CMK (cell line): ENCODE data around the gene SBK2.
"Not testable (repeated sequence)": the region's sequence is repeated elsewhere in the genome, so short reads cannot be mapped to it uniquely, and the experiment has no call there.

Experiments used
- DNase-seq: peaks from one replicate; pipeline ENCODE4 v3.0.0-alpha.2; 2010; ENCODE audit warnings: low read depth

The SBK2 gene

GRCh38 chr19:55535173-55535964 lies 1.6 kb downstream of the SBK2 start:
- no peak for DNase-seq

DNA sequence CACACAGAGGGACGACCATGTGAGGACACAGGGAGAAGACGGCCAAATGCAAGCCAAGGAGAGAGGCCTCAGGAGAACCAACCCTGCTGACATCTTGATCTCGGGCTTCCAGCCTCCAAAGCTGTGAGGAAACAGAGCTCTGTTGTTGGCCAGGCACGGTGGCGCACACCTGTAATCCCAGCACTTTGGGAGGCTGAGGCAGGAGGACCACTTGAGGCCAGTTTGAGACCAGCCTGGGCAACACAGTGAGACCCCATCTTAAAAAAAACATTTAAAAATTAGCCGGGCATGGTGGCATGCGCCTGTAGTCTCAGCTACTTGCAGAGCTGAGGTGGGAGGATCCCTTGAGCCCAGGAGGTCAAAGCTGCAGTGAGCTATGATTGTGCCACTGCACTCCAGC lies 2.7 kb downstream of the SBK2 start:
- not testable (repeated sequence) for DNase-seq

DNA sequence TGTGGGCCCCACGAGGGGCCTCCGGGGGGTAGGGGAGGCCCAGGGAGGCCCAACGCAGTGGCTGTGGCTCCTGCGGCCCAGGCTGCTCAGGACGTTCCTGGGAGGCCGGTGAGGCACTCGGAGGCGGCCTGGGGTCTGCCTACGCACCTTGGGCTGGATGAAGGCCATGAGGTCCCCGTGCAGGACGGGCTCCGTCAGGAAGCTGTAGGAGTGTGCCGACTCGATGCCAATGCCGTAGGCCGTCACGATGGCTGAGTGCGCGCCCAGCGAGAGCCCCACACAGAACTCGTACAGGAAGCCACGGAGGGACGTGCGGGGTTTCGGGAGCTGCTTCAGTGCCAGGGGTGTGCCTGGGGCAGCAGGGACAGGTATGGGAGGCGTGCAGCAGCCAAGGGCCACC lies 5.9 kb downstream of the SBK2 start:
- no peak for DNase-seq

GRCh38 chr19:55529636-55530234 lies 7.2 kb downstream of the SBK2 start:
- DNase-seq = no peak

- DNase-seq = no peak
These were observed 8.7 kb downstream of the SBK2 start for GRCh38 chr19:55528030-55528803.

- no peak for DNase-seq
These were observed 9.5 kb downstream of the SBK2 start for GRCh38 chr19:55527197-55528029.

DNA sequence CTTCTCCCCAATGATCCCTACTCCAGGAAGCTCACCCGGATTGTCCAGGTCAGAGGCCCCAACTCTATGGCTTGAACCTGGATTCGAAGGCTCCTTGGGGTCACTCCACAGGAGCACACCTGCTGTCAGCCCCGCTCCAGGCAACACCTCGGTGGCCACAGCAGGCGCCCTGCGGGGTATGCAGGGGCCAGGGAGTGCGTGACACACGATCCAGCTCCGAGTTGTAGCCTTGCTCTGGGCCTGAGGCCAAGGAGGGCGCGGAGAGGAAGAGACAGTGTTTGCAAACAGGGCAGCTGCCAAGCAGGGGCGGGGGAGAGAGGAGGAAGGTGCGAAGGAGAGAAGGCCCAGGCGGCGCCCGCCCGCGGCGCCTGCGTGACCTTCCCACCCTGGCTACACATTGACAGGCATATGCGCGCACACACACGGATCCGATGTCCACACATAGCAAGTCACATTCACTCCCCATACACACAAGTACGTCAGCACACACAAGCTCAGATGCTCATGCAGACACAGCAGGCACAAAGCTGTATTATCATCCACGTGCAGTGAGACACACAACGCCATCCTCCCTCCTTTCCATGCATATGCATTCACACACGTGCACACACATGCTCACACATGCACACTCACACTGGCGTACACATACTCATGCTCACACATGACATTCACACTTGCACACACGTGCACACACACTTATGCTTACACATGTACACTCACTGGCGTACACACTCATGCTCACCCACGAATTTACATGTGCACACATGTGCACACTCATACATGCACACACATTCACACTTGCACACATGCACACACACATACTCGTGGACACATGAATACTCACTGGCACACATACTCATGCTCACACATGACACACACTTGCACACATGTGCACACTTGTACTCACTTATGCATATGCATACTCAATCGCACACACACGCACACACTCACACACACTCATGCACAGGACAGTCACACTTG lies 10.4 kb downstream of the SBK2 start:
- DNase-seq = no peak

DNA sequence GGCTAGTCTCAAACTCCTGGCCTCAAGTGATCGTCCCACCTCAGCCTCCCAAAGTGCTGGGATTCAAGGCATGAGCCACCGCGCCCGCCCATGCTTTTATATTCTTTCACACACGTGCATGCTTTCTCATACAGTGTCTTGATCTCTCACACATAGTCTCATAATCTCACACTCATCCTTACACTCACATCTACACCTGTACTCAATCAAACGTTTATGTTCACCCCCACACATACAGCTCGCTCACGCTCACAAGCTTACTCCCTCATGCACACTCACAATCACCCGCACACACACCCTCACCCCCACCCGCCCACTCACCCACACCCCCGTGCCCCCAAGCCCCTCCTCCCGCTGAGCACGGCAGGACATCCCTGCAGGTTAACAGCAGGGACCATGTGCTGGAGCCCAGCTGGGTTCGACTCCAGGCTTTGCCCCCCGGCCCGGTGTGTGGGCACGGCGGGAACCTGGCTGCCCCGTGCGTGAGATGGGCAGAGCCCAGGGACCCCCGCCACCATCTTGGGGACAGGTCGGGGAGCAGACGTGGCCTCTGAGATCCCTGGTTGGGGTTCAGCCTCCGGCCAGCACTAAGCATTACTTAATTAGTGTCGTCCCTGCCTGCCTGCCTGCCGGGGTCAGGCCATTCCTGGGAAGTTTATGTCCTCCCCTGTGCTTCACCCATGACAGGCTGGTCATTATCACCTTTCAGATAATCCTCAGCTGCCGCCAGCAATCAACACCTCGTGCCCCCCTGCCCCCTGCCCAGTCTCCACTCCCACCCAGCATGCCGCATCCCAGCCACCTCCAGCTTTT lies 11.4 kb downstream of the SBK2 start:
- DNase-seq = no peak

GRCh38 chr19:55520691-55521292 lies 16.1 kb downstream of the SBK2 start:
- no peak for DNase-seq

- no peak for DNase-seq
These were observed 17.3 kb downstream of the SBK2 start for GRCh38 chr19:55519451-55520311.

DNA sequence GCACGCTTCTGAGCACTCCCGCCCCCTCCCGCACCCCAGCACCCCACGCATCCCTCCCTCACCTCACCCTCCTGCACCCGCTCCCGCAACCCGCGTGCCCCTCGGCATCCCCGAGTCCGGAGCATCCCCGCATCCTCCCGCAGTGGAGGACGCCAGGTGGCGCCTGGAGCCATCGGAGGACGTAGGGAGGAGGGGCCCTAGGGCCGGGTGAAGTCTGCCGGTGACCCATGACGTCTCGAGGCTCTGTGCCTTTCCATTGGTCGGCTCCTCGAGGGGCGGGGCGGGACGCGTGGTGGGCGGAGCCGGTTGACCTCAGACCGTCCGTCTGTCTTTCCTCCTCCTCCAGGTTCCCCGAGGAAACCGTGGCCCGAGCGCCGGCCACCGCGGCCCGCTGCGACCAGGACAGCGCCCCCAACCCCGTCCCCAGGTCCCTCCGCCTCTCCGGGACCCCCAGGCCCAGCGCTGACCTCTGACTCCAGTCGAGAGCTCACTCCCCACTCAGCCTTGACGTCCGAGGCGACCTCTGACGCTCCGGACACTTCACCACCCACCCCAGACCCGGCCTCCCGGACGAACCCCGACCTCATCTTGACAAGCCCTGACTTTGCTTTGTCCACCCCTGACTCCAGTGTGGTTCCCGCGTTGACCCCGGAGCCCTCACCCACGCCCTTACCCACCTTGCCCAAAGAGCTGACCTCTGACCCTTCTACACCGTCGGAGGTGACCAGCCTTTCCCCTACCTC lies 19.9 kb downstream of the SBK2 start:
- DNase-seq = peak; percentile 88

GRCh38 chr19:55508120-55508519 lies 28.8 kb downstream of the SBK2 start:
- DNase-seq = no peak

- no peak for DNase-seq
These were observed 32.0 kb downstream of the SBK2 start for GRCh38 chr19:55504981-55505380.

- no peak for DNase-seq
These were observed 32.7 kb downstream of the SBK2 start for GRCh38 chr19:55504252-55504603.

- DNase-seq = peak; percentile 85
These were observed 33.3 kb downstream of the SBK2 start for GRCh38 chr19:55503502-55504251.

GRCh38 chr19:55503157-55503501 lies 33.8 kb downstream of the SBK2 start:
- no peak for DNase-seq

DNA sequence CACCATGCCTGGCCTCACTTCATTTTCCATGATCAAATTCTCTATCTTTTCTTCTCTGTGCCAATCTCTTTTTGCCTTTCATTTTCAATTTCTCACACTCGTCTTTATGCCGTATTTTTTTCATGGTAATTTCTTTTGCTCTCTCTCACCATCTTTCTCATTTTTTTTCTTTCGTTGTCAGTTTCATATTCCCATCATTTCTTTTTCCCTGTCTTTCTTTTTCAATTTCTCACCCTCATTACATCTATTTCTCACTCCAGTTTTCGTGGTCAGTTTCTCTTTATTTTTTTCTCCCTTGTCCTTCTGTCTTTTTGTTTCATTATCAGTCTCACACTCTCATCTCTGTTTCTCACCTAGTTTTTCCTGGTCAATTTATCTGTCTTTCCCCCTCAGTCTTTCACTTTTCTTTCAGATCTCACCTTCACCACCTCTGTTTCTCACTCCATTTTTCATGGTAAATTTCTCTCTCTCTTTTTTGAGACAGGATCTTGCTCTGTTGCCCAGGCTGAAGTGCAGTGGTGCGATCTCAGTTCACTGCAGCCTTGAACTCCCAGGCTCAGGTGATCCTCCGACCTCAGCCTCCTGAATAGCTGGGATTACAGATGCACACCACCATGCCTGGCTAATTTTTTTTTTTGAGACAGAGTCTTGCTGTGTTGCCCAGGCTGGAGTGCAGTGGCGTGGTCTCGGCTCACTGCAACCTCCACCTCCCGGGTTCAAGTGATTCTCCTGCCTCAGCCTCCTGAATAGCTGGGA lies 34.6 kb downstream of the SBK2 start:
- DNase-seq = no peak
